A673 (cell line): ENCODE results near the gene LMOD3. TPM values are rescaled to one million over a fixed set of nuclear protein-coding genes. Genes with fewer than 3 reads are reported as not detected.
A peak's percentile ranks its signal among the peaks of the same experiment; 100 is the strongest.

Experiments used
- BruUV-seq: library from RNA; stranded (reverse); fragments of 400-500 nt; replicated peaks from 2 replicates; lab custom pipeline; 2021; lab: Mats Ljungman, UMichigan
- CTCF ChIA-PET: fragments of 300-600 bp; sonication (Branson Sonifier 250); formaldehyde crosslinking; loops from one replicate; lab custom pipeline; 2022; ENCODE audit warnings: antibody characterized with exemption; lab: Charles Lee
- POLR2A ChIA-PET: fragments of 300-600 bp; sonication (Branson Sonifier 250); formaldehyde crosslinking; loops from one replicate; lab custom pipeline; 2022; ENCODE audit warnings: antibody characterized with exemption; ENCODE audit not compliant: low non-redundant PET; lab: Charles Lee
- DNase-seq: peaks from one replicate; pipeline ENCODE4 v3.0.0-alpha.2; 2015; ENCODE audit warnings: low spot score
- H3K27ac ChIP-seq: fragments of 200-600 bp; sonication (generic); 2 replicates; pipeline ENCODE4 v1.5.1; 2016; ENCODE audit warnings: mixed run types, low read depth, mild to moderate bottlenecking, mixed read lengths, antibody characterized with exemption, low read length; ENCODE audit not compliant: poor library complexity, severe bottlenecking
- H3K27me3 ChIP-seq: fragments of 200-600 bp; sonication (generic); replicated peaks from 2 replicates; pipeline ENCODE4 v1.6.1; 2017; ENCODE audit warnings: mixed run types, low read depth, mild to moderate bottlenecking, mixed read lengths, antibody characterized with exemption, low read length; ENCODE audit not compliant: insufficient read depth, poor library complexity
- H3K36me3 ChIP-seq: fragments of 200-600 bp; sonication (generic); 2 replicates; pipeline ENCODE4 v1.6.1; 2016; ENCODE audit warnings: mixed run types, mild to moderate bottlenecking, mixed read lengths, antibody characterized with exemption, low read length; ENCODE audit not compliant: insufficient read depth, poor library complexity, severe bottlenecking
- H3K4me1 ChIP-seq: fragments of 200-600 bp; sonication (generic); 2 replicates; pipeline ENCODE4 v1.6.1; 2017; ENCODE audit warnings: mixed run types, mild to moderate bottlenecking, mixed read lengths, antibody characterized with exemption, low read length; ENCODE audit not compliant: insufficient read depth, poor library complexity, severe bottlenecking
- H3K4me3 ChIP-seq: fragments of 200-600 bp; sonication (generic); 2 replicates; pipeline ENCODE4 v1.5.1; 2016; ENCODE audit warnings: low read depth, mixed run types, mild to moderate bottlenecking, mixed read lengths, low read length; ENCODE audit not compliant: poor library complexity, severe bottlenecking
- H3K9me3 ChIP-seq: fragments of 200-600 bp; sonication (generic); 2 replicates; pipeline ENCODE4 v1.6.1; 2016; ENCODE audit warnings: mixed run types, low read depth, mild to moderate bottlenecking, mixed read lengths, antibody characterized with exemption, low read length; ENCODE audit not compliant: poor library complexity, severe bottlenecking
- CTCF ChIP-seq: fragments of 300-800, 200-600 bp; sonication (generic); conservative IDR thresholded peaks from 2 replicates; pipeline ENCODE4 v1.5.1; 2017; ENCODE audit warnings: low read depth, mild to moderate bottlenecking, antibody characterized with exemption, low read length, moderate library complexity, mixed read lengths
- EZH2 ChIP-seq: fragments of 200-600 bp; sonication (generic); IDR thresholded peaks from 2 replicates; pipeline ENCODE4 v1.6.1; 2017; ENCODE audit warnings: borderline replicate concordance, low read depth, mild to moderate bottlenecking, mixed read lengths, antibody characterized with exemption, low read length; ENCODE audit not compliant: poor library complexity, severe bottlenecking
- intact Hi-C: fragments of 100-400 bp; cut with micrococcal nuclease; formaldehyde crosslinking; loops from one replicate; pipeline ENCODE4 v1.10.0; 2022; ENCODE audit not compliant: unreplicated experiment
- total RNA-seq: library from RNA; stranded (reverse); gene quantifications from 2 replicates; pipeline ENCODE4 v1.2.3, GENCODE V29; 2021

LMOD3 gene
- total RNA-seq, 1 experiment from 2014 or later, result not detected

- Histone ChIP-seq H3K9me3 (no peaks in the 10 kb centered on the region), H3K36me3 (no peaks in the 10 kb centered on the region), H3K4me3 (no peak overlapping the region), H3K4me1 (no peaks in the 10 kb centered on the region), H3K27me3 (no peaks in the 10 kb centered on the region), H3K27ac (no peak overlapping the region)
- TF ChIP-seq EZH2 (no peak), CTCF (peak; percentile 70)
- ChIA-PET POLR2A (no interaction called here), CTCF (interaction anchor here (0.7 to 1.2 kb wide), 3 partner anchors 22 to 289 kb away, joined by 3 to 5 read pairs (median 5); no protein-coding TSS in a partner anchor)
- BruUV-seq, result no TSS peak
- intact Hi-C loops, result loop anchor here (2.0 kb wide), 1 partner anchor 186 kb away; no protein-coding TSS in a partner anchor
- peak; percentile 52 for DNase-seq
Observed at GRCh38 chr3:69120879-69121464, 1.4 kb downstream of the LMOD3 start.

GRCh38 chr3:69119681-69120080 lies 2.7 kb downstream of the LMOD3 start:
- intact Hi-C loops, result loop anchor here (2.0 kb wide), 1 partner anchor 187 kb away; no protein-coding TSS in a partner anchor
- Histone ChIP-seq H3K27ac (no peak overlapping the region), H3K9me3 (no peaks in the 10 kb centered on the region), H3K4me3 (no peak overlapping the region), H3K4me1 (no peaks in the 10 kb centered on the region), H3K36me3 (no peaks in the 10 kb centered on the region), H3K27me3 (no peaks in the 10 kb centered on the region)
- CTCF ChIA-PET, result no interaction called here
- BruUV-seq, result no TSS peak
- no peak for DNase-seq
- POLR2A ChIA-PET, result no interaction called here
- TF ChIP-seq CTCF (no peak), EZH2 (no peak)

GRCh38 chr3:69119138-69119537 lies 3.3 kb downstream of the LMOD3 start:
- DNase-seq, result no peak
- no peaks in the 10 kb centered on the region for H3K9me3 ChIP-seq
- intact Hi-C loops, result no loop called here
- ChIA-PET CTCF (no interaction called here), POLR2A (no interaction called here)
- no peak overlapping the region for H3K4me3 ChIP-seq
- TF ChIP-seq CTCF (no peak), EZH2 (no peak)
- no peaks in the 10 kb centered on the region for H3K4me1 ChIP-seq
- H3K27ac ChIP-seq, result no peak overlapping the region
- H3K27me3 ChIP-seq, result no peaks in the 10 kb centered on the region
- BruUV-seq, result no TSS peak
- H3K36me3 ChIP-seq, result no peaks in the 10 kb centered on the region
